DLD1 (cell line): ENCODE measurements around the gene JSRP1.

Source experiments
- in situ Hi-C: cut with HindIII; loops from 2 replicates; pipeline ENCODE4 v1.10.0; 2017; ENCODE audit warnings: low sequenced_read_pairs

JSRP1 gene

DNA sequence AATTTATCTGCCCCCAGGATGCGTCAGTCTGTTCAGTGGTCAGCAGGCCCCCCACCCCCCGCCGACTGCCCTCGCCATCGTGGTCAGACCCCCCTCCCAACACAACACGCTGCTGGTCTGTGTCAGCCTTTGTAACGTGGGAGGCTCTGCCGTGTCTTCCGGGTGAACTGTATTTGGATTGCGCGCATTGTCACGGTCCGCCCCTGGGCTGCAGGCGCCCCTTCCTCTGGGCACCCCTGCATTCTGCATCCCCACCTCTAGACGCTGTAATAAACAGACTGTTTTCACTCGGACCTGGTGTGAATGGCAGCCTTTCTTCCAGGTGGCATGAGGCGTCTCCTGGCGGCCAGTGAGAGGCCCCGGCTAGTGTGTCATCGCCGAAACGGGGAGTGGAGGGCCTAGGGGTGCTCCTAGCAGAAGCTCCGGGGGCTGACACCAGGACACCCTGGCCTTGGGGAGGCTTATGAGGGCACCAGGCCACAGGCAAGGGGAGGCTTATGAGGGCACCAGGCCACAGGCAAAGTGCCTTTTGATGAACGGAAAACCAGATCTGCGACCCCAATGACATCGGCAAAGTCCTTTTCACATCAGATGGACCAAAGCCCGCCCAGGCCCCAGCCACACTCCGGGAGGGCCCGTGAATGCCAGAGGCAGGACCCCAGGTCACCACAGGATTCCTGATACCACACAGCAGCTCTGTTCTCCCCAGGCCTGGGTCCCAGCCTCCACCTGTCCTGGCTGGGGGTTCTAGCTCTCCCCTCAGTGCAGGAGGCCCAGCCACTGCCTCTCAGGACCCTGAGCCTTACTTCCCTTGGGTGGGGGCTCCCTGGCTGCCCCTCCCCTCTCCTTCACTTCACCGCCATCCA lies 23.7 kb downstream of the JSRP1 start:
- in situ Hi-C loops: no loop called here

GRCh38 chr19:2231621-2232221 lies 24.5 kb downstream of the JSRP1 start:
- in situ Hi-C loops: no loop called here

DNA sequence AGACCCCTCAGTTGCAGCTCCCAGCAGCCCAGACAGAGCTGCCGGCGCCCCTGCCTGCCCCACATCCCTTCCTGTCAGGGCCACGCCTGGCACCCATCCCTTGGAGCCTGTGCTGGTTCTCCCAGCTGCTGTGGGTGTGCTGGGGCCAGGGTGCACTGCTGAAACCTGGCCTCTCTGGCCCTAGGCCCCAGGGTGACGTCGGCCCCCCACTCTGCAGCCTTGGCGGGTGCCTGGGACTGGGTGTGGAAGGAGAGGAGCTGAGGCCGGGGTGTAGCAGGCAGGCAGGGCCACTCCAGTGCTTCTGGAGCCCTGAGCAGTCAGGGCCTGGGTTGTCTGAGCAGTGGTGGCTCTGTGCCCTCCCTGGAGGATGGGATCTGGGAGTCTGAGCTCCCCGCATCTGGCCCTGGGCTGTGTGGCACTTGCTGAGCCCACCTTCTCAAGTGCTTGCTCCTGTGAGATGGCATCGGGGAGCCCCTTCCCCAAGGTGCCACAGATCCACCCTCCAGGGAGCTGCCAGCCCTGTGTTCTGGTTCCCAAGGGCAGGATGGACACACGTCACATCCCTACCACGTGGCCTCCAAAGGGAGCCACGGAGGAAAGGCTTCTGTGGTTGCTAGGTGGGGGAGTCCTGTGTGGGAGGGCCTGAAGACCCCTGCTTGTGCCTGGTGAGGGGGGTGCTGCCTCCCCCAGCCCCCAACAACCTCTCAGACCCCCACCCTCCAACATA lies 25.2 kb downstream of the JSRP1 start:
- in situ Hi-C loops: no loop called here

GRCh38 chr19:2230033-2230531 lies 26.1 kb downstream of the JSRP1 start:
- in situ Hi-C loops: no loop called here

GRCh38 chr19:2229103-2230032 lies 26.8 kb downstream of the JSRP1 start:
- in situ Hi-C loops: no loop called here

GRCh38 chr19:2228157-2229030 lies 27.8 kb downstream of the JSRP1 start:
- in situ Hi-C loops: no loop called here

DNA sequence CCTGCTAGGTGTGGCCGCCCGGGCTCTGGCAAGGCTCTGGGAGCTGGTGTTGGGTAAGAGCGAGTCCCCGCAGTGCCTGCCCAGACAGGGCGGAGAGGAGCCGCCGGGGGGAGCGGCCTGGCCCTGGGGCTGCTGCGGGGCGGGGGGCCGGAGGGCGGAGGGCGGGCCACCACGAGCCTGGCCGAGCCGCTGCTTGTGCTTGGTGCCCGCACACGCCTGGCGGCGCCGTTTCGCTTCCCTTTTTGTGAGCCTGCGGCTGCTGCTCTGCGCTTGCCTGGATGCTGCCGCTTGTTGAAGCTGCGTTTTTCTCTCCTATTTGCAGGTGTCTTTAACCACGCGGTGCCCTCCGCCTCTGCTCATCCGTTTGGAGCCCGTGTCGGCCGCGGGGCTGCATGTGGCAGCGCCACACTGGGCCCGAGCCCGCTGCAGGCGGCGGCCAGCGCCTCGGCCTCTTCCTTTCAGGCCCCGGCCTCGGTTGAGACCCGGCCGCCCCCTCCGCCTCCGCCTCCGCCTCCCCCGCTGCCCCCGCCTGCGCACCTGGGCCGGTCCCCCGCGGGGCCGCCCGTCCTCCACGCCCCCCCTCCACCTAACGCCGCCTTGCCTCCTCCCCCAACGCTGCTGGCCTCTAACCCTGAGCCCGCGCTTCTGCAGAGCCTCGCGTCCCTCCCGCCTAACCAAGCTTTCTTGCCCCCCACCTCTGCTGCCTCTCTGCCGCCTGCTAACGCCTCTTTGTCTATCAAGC lies 28.6 kb downstream of the JSRP1 start:
- in situ Hi-C loops: no loop called here

DNA sequence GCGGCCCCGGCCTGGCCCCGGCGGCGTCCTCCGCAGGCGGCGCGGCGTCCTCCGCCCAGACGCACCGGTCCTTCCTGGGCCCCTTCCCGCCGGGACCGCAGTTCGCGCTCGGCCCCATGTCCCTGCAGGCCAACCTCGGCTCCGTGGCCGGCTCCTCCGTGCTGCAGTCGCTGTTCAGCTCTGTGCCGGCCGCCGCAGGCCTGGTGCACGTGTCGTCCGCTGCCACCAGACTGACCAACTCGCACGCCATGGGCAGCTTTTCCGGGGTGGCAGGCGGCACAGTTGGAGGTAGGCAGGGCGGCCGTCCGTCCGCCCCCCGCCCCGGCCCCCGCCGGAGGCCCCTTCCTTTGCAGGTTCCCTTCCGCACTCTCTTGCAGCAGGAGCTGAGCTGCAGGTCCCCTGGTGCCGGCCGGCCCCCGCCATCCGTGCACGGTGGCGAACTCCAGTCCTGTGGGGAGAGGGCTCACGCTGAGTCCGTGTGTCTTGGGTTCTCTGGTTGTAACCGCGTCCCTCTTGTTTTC lies 29.3 kb downstream of the JSRP1 start:
- in situ Hi-C loops: no loop called here

DNA sequence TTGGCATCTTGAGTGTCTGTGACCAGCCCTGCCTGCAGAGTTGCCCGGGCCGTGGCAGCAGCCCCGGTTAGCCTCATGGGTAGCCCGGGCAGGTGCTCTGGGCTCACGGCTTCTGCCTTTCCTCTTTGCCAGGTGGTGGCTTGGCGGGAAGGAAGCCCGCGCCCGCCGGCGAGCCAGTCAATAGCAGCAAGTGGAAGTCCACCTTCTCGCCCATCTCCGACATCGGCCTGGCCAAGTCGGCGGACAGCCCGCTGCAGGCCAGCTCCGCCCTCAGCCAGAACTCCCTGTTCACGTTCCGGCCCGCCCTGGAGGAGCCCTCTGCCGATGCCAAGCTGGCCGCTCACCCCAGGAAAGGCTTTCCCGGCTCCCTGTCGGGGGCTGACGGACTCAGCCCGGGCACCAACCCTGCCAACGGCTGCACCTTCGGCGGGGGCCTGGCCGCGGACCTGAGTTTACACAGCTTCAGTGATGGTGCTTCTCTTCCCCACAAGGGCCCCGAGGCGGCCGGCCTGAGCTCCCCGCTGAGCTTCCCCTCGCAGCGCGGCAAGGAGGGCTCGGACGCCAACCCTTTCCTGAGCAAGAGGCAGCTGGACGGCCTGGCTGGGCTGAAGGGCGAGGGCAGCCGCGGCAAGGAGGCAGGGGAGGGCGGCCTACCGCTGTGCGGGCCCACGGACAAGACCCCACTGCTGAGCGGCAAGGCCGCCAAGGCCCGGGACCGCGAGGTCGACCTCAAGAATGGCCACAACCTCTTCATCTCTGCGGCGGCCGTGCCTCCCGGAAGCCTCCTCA lies 30.0 kb downstream of the JSRP1 start:
- in situ Hi-C loops: no loop called here

- in situ Hi-C loops: no loop called here
These were observed 30.7 kb downstream of the JSRP1 start for GRCh38 chr19:2225415-2226050.

DNA sequence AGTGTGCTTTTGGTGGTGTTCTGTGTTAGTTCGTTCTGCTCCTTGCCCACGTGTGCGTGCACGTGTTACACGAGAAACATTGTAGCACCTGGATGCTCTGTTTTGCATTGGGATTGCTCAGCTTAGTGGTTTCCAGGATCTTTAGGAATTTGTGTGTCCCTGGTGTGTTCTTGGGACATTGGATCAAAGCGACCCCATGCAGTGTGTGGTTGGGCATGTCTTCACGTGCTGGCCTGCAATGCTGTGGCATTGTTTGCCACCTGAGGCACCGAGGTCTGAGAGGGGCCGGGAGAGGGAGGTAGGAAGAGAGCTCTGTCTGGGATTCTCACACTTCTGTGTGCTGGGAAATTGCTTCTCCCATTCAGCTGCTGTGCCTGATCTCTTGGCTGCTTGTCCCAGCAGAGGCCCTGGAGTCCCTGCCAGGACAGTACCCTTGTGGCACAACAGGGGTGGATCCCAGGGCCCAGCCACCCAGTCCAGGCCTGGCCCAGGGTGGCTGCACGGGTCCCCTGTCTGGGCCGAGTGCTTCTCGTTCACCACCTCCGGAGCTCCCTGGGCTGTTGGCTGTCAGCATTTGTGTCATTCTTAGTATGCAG lies 31.4 kb downstream of the JSRP1 start:
- in situ Hi-C loops: no loop called here

DNA sequence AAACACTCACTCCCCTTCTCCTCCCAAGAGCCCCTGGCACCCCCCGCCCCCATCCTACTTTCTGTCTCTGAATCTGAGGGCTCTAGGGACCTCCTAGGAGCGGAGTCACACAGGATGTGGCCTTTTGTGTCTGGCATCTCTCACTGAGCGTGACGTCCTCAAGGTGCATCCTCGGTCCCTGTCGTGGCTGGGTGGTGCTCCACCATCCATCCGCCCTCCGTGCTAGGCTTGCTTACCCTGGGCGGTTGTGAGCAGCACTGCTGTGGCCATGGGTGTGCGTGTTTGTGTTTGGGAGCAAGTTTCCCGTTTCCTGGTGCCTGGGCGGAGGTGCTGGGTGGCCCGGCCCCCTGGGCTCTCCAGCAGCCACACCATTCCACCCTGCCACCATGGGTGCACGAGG lies 32.3 kb downstream of the JSRP1 start:
- in situ Hi-C loops: no loop called here

- in situ Hi-C loops: no loop called here
These were observed 32.8 kb downstream of the JSRP1 start for GRCh38 chr19:2223391-2223790.

GRCh38 chr19:2221918-2222317 lies 34.3 kb downstream of the JSRP1 start:
- in situ Hi-C loops: no loop called here

DNA sequence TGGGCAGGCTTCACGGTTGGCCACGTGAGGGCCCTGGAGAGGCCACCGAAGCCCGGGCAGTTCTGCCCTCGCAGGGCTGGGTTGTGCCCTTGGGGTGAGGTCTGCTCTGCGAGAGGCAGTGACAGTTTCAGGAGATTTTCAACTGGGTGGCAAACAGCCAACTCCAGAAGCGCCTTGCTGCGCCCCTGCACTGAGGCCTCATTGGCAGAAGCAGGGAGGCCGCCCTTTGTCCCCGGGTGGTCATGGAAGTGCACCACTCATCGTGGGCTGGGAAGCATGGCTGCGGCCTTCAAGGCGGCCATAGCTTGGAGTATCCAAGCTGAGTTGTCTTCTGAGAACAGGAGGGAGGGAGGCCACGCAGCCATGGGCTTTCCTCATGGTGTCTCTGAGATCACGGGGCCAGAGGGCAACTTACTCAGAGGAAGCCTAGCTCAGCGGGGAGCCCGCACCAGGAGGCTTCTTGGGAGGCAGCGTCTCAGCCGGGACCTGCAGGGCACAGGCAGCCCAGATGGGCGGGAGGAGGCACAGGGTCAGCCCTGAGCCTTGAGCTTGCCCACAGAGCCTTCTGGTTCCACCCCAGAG lies 34.9 kb downstream of the JSRP1 start:
- in situ Hi-C loops: no loop called here

DNA sequence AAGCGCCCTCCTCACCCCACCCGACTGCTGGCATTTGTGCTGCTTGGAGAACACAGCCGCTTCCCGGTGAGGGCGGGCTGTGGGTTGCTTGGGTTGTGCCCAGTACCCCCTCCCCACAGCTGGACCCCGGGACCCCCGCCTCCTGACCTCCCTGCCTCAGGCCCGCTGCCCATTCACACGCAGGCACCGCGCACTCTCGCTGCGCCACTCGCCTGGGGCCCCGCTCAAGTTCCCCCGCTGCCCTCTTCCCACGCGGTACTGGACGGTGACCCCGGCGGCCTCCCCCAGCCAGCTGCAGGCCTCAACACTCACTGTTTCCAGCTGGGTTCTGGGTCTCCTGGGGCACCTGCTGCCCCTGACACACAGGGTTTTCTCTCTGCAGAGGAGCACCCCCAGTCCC lies 36.5 kb downstream of the JSRP1 start:
- in situ Hi-C loops: no loop called here

DNA sequence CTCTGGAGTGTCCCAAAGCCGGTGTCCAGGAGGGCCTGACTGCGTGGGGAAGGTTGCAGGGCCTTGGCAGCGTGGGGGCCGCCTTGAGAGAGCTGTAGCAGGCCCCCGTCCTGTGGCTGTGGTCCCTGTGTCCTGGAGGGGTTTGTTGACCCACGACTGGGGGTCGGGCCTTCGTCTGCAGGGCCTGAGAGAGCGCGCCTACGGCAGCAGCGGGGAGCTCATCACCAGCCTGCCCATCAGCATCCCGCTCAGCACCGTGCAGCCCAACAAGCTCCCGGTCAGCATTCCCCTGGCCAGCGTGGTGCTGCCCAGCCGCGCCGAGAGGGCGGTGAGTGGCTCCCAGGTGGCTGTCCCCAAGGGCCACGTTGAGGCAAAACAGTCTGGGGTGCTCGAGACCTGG lies 38.6 kb downstream of the JSRP1 start:
- in situ Hi-C loops: no loop called here
